GM12873 (cell line): ENCODE measurements around the gene HERC2.

Experiments
- TF ChIP-seq, protein P1 (sequence below): IDR thresholded peaks from 2 replicates; pipeline ENCODE4 v1.5.1; 2012; ENCODE audit warnings: low read depth, mild to moderate bottlenecking, moderate library complexity, low read length, control low read depth; ENCODE audit not compliant: insufficient read depth; ENCODE audit errors: missing control alignments

Gene HERC2

DNA sequence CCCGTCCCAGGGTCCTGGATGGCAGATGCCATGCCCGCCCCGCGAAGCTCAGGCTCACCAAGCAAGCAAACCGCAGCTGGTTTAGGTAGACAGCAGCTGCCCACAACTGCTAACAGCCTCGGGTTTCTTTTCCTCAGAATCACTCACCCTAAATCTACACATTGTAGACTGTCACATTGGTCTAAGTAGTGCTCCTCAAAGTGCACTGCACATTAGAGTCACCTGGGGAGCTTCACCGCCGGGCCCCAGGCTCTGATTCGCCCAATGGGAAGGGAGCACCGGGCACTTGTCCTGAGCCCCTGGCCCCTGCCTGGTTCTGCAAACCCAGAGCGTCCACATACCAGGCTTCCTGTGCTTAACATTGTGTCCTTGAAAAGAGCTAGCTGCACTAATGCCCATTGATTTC lies 223.6 kb downstream of the HERC2 start:
- TF ChIP-seq, protein P1, sequence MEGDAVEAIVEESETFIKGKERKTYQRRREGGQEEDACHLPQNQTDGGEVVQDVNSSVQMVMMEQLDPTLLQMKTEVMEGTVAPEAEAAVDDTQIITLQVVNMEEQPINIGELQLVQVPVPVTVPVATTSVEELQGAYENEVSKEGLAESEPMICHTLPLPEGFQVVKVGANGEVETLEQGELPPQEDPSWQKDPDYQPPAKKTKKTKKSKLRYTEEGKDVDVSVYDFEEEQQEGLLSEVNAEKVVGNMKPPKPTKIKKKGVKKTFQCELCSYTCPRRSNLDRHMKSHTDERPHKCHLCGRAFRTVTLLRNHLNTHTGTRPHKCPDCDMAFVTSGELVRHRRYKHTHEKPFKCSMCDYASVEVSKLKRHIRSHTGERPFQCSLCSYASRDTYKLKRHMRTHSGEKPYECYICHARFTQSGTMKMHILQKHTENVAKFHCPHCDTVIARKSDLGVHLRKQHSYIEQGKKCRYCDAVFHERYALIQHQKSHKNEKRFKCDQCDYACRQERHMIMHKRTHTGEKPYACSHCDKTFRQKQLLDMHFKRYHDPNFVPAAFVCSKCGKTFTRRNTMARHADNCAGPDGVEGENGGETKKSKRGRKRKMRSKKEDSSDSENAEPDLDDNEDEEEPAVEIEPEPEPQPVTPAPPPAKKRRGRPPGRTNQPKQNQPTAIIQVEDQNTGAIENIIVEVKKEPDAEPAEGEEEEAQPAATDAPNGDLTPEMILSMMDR: no peak

DNA sequence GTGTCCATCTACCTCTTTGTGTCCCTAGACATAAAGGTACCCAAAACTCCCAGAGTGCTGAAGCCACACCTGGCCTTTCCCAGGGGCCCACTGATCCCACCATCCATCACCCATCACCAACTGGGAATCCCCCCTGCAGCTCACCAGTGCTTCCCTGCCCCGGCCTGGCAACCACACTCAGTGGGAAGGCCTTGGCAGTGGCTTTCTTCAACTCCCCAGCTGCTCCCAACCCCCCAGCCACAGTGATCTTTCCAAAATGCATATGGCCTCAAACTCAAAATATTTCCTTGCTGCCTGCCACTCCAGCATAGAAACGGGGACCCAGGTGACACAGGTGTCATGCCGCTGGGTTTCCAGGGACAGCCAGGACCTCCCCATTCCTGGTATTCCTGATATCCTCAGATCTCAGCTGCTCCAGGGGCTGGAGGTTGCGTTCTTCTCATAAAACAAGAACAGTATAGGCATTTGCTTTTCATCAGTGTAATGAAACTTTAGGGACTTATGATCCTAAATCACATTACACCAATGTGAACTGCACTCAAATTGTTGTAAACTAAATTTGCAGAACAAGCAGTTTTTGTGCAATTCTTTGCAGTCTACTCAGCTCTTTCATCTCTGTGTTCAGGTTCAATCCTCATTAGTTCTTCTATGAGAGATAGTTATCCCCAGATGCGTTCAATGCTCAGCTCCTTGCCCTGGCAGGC lies 224.2 kb downstream of the HERC2 start:
- TF ChIP-seq, protein P1: no peak

DNA sequence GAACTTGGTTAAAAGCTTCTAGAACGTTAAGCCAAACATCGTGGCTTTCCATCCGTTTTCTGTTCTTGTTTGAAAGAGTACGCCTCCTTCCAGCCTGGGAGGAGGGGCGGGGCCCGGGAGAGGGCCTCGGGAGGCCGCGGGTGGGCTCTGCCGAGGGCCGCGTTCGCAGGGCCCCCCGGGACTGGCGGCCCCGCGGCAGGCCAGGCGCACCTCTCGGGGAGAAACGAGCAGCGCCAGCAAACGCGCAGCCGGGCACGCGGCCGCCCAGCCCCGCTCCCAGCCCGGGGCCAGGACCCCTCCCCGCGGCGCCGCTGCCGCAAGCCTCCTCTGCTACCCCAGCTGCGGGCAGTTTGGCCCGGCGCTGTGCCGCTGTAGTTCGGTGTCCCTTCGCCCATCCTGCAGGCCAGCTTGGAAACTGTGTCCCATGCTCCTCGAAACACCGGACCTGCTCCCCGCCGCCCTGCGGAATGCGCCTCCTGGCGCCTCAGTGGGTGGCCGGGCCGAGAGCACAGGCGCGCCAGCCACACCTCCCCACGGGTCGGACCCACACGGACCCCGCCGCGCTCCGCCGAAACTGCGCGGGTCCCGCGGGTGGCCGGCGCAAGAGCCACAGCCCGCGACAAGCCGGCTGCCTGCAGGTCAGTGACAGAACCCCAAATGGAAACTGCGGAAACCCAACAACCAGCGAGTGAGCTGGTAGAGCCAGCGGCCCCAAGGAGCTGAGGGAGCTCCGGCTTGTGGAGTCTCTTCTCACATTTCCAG lies 225.1 kb downstream of the HERC2 start:
- TF ChIP-seq, protein P1: no peak

DNA sequence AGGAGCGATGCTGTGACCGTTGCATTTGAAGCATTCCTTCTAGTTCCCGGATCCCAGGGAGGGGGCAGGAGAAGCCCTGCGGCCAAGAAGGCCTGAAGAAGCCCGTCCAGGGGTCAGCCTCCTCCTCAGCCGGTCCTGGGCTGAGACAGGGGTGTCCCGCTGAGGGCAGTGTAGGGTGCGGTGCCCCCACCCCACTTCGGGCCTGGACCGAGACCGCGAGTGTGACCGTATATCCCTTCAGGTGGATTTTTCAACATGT lies 225.6 kb downstream of the HERC2 start:
- TF ChIP-seq, protein P1: no peak

DNA sequence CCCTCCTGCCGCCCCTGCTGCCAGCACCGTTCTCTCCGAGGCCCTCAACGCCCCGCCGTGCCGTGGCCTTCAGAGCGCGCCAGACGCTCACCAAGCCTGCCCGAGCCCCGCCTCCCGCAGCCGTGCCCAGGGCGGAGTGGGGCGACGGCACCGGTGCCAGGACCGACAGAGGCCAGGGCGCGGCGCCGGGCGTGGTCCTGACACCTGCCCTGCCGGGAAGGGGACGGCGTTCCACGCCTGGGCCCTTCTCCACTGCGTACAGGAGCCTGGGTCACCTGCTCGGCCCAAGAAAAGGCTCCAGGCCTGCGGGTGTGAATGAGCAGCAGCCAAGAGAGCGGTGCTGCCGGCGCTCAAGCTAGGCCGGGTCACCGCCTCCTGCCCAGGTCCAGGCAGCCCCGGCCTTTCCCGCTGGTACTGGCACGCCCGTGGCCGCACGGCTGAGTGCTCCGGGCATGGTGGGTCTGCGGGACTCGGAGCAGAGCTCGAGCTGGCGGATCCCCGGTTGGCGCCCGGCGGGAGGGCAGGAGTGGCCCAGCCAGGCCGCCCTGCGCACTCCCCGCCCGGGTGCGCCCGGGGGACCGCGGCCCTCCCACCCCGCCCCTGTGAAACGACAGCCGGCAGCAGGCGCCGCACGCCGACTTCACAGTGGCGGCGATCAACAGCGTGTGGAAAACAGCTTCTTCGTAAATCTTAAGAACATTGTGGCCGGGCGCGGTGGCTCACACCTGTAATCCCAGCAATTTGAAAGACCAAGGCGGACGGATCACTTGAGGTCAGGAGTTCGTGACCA lies 227.1 kb downstream of the HERC2 start:
- TF ChIP-seq, protein P1: no peak

DNA sequence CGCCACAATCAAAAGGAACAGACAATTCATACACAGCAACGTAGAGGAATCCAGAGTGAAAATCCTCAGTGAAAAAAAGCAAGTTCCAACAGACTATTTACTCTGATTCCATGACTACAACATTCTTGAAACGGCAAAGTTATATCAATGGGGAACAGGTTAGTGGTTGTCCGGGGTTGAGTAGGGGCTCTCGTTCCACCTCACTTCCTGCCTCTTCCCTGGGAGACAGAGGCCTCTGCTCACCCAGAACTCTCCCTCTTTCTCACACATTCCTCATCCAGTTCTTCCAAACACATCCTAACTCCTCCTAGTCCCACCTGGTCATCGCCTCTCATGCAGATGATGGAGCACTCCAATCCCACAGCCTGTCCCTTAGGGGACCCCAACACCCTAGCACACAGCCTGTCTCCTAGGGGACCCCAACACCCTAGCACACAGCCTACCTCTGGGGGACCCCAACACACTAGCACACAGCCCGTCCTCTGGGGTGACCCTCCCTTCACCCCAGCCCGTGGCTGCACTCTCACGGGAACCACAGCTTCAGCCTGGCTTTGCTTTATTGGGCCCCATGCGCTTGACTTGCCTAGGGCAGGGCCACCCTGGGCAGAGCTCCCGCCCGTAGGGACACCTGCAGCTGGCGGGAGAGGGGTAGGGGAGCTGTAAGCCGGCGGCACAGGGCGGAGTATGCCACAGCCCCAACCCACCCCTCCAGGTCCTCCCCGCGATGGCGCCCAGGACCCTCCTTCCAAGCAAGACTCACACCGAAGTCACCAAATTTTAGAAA lies 228.0 kb downstream of the HERC2 start:
- TF ChIP-seq, protein P1: no peak

DNA sequence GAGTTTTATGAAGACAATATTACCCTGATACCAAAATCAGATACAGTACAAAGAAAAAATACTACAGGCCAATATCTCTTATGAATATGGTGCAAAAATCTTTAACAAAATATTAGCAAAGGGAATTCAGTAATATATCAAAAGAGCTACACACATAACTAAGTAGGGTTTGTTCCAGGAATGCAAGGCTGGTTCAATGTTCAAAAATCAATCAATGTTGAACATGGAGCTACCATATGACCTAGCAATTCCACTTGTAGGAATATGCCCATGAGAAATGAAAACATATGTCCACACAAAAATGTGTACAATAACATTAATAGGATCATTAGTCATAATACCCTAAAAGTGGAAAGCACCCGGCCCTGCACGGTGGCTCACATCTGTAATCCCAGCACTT lies 230.7 kb downstream of the HERC2 start:
- TF ChIP-seq, protein P1: no peak
